ACHN (cell line): ENCODE results near the gene RETSAT.
"Not testable (repeated sequence)": the region's sequence is repeated elsewhere in the genome, so short reads cannot be mapped to it uniquely, and the experiment has no call there.

ENCODE experiments used
- DNase-seq: peaks from one replicate; pipeline ENCODE4 v3.0.0-alpha.2; 2015
- in situ Hi-C: cut with HindIII; loops from 2 replicates; pipeline ENCODE4 v1.10.0; 2017; ENCODE audit warnings: low sequenced_read_pairs, low pct_ligation_motif_present, low pct_unique_long_range_greater_than_20kb

Gene RETSAT

GRCh38 chr2:85342156-85342555 is 12.2 kb downstream of the RETSAT start:
- in situ Hi-C loops, result no loop called here

GRCh38 chr2:85341269-85342029 is 12.9 kb downstream of the RETSAT start:
- in situ Hi-C loops, result no loop called here

More at GRCh38 chr2:85342156-85342555, 12.2 kb downstream of the RETSAT start:
- DNase-seq, result no peak

GRCh38 chr2:85340034-85340892 is 14.1 kb downstream of the RETSAT start:
- in situ Hi-C loops, result no loop called here
- DNase-seq, result no peak

More at GRCh38 chr2:85341269-85342029, 12.9 kb downstream of the RETSAT start:
- DNase-seq, result no peak

GRCh38 chr2:85334928-85335327 is 19.4 kb downstream of the RETSAT start:
- no peak for DNase-seq
- in situ Hi-C loops, result no loop called here

- DNase-seq, in situ Hi-C loops: not testable (repeated sequence)
Observed at GRCh38 chr2:85333877-85334276, 20.5 kb downstream of the RETSAT start.

- in situ Hi-C loops, result no loop called here
- no peak for DNase-seq
Observed at GRCh38 chr2:85330839-85331636, 23.3 kb downstream of the RETSAT start.

GRCh38 chr2:85329701-85330100 is 24.6 kb downstream of the RETSAT start:
- in situ Hi-C loops, DNase-seq: not testable (repeated sequence)

GRCh38 chr2:85329181-85329651 is 25.1 kb downstream of the RETSAT start:
- DNase-seq, result no peak

GRCh38 chr2:85327822-85328617 is 26.3 kb downstream of the RETSAT start, which contains the start of gene TGOLN2:
TSS of gene TGOLN2 (minus strand) at chr2:85327989. CDS start at chr2:85327962, 27 bp downstream.
- peak; percentile 95 for DNase-seq
- in situ Hi-C loops, result no loop called here

More at GRCh38 chr2:85329181-85329651, 25.1 kb downstream of the RETSAT start:
- in situ Hi-C loops, result no loop called here

- in situ Hi-C loops, result no loop called here
- peak; percentile 34 for DNase-seq
Observed at GRCh38 chr2:85327160-85327821, 27.0 kb downstream of the RETSAT start.

- DNase-seq, result no peak
- in situ Hi-C loops, result no loop called here
Observed at GRCh38 chr2:85326406-85327159, 27.7 kb downstream of the RETSAT start.

- DNase-seq, result no peak
- in situ Hi-C loops, result no loop called here
Observed at GRCh38 chr2:85325466-85325811, 28.9 kb downstream of the RETSAT start.

- DNase-seq, result peak; percentile 26
- in situ Hi-C loops, result no loop called here
Observed at GRCh38 chr2:85324639-85325465, 29.5 kb downstream of the RETSAT start.

GRCh38 chr2:85323988-85324367 is 30.4 kb downstream of the RETSAT start:
- DNase-seq, in situ Hi-C loops: not testable (repeated sequence)

GRCh38 chr2:85323351-85323987 is 30.9 kb downstream of the RETSAT start:
- no peak for DNase-seq
- in situ Hi-C loops, result no loop called here

- DNase-seq, result no peak
- in situ Hi-C loops, result no loop called here
Observed at GRCh38 chr2:85319796-85320195, 34.5 kb downstream of the RETSAT start.
